Ishikawa (cell line): ENCODE data around the gene KLHL33.

Experiments used
- CEBPB ChIP-seq: IDR thresholded peaks from 2 replicates; pipeline ENCODE4 v1.6.1; 2012
- CREB1 ChIP-seq: IDR thresholded peaks from 2 replicates; pipeline ENCODE4 v1.6.1; 2012; ENCODE audit warnings: low read depth
- EGR1 ChIP-seq: IDR thresholded peaks from 2 replicates; pipeline ENCODE4 v1.6.1; 2012
- EP300 ChIP-seq: IDR thresholded peaks from 2 replicates; pipeline ENCODE4 v1.6.1; 2012; ENCODE audit warnings: borderline replicate concordance
- FOXM1 ChIP-seq: IDR thresholded peaks from 2 replicates; pipeline ENCODE4 v1.6.1; 2012; ENCODE audit warnings: low read depth, borderline replicate concordance
- NFIC ChIP-seq: IDR thresholded peaks from 2 replicates; pipeline ENCODE4 v1.6.1; 2012
- RAD21 ChIP-seq: IDR thresholded peaks from 2 replicates; pipeline ENCODE4 v1.6.1; 2012; ENCODE audit warnings: low read depth
- TAF1 ChIP-seq: IDR thresholded peaks from 2 replicates; pipeline ENCODE4 v1.6.1; 2012; ENCODE audit warnings: low read depth, mild to moderate bottlenecking
- TCF12 ChIP-seq: IDR thresholded peaks from 2 replicates; pipeline ENCODE4 v1.6.1; 2012; ENCODE audit warnings: low read depth
- TEAD4 ChIP-seq: IDR thresholded peaks from 2 replicates; pipeline ENCODE4 v1.6.1; 2012
- USF1 ChIP-seq: IDR thresholded peaks from 2 replicates; pipeline ENCODE4 v1.6.1; 2012
- YY1 ChIP-seq: IDR thresholded peaks from 2 replicates; pipeline ENCODE4 v1.6.1; 2012; ENCODE audit warnings: low read depth
- ZBTB7A ChIP-seq: IDR thresholded peaks from 2 replicates; pipeline ENCODE4 v1.6.1; 2012; ENCODE audit warnings: low read depth
- TF ChIP-seq, protein P1 (sequence below): IDR thresholded peaks from 2 replicates; pipeline ENCODE4 v1.6.1; 2012
- TF ChIP-seq, protein P2 (sequence below): IDR thresholded peaks from 2 replicates; pipeline ENCODE4 v1.6.1; 2012; ENCODE audit warnings: low read depth, mild to moderate bottlenecking

The KLHL33 gene

GRCh38 chr14:20436363-20436755 lies 393 bp upstream of the KLHL33 start:
- TF ChIP-seq RAD21: no peak
- no peak for TF ChIP-seq EGR1
- TF ChIP-seq, protein P1, sequence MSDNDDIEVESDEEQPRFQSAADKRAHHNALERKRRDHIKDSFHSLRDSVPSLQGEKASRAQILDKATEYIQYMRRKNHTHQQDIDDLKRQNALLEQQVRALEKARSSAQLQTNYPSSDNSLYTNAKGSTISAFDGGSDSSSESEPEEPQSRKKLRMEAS: peak; percentile 15; the same call in 1 of the 2 replicates
- no peak for TF ChIP-seq NFIC
- no peak; the same call in 1 of the 2 replicates for TF ChIP-seq EP300
- no peak for TF ChIP-seq YY1
- TF ChIP-seq TCF12: no peak

DNA sequence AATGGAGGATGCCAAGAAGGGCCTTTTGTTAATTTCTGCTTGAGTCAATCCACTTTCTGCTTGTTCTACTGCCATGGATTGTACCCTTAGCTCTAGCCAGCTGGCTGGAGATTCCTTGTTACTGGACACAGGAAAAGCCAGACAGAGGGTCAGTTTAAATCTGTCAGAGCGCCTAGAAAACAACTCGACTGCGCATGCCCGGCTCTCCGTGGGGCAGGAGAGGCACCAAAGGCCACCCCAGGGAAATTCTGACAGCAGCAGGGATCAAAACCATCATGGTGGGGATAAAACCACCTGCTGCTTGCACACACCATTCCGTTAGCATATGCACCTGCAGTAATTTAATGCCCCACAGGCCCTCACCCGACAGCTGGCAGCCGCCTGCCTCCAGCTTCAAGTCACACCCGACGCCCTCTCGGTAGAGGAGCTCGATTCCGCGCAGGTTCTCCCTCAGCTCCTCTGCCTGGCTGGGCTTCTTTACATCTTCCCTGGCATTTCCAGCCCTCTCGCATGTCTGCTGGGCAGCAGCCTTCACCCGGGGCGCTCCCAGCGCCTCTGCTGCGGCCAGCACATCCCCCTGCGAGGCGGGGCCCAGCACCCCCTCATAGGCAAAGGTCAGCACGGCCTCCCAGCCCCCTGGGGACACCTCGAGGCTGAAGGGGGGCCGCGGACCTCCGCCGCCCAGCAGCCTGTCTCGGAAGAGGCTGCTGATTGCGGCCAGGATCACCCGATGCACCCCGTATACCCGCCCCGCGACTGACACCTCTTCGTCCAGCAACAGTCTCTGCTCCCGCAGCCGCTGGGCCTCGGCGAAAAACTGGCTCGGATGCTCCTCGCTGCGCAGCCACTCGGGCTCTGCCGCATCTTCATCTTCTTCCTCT lies 1.0 kb downstream of the KLHL33 start:
- TF ChIP-seq CEBPB (no peak), TCF12 (no peak)

DNA sequence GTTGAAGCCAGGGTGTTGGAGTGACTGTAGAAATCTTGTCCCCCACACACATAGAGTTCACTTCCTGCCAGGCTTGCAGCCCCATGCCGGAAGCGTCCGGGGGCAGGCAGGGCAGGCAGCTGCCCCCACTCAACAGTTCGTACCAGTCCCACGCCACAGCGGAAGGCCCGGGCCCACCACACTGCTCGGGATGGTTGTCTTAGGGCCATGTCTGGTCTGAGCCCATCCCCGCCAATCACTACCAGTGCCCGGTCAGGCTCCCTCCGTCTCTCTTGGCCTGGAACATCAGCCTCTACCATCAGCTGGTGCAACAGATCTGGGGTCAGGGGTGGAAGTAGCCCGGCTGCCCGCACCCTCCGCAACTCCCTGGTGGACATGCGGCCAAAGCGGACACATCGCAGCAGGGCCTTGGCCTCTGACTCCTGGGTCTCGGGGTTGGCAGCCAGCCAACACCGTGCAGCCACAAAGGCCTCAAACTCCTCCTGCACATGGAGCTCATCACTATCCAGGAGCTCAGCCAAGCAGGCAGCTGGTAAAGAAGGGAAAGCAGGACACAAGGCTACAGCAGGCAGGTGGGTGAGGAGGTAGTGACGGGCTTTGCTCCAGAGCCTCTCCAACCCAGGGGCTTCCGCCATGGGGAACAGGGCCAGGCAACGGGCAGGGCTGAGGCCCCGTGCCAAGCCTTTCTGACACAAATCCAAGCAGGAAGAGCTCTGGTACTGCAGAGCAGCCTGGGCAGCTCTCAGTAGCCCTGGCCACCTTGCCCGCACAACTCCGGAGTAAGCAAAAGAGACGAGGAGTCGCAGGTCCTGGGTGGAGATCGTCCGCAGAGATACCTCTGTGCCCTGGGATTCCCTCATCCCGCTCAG lies 5.9 kb downstream of the KLHL33 start:
- peak; percentile 48; the same call in 1 of the 2 replicates for TF ChIP-seq NFIC
- no peak for TF ChIP-seq FOXM1

DNA sequence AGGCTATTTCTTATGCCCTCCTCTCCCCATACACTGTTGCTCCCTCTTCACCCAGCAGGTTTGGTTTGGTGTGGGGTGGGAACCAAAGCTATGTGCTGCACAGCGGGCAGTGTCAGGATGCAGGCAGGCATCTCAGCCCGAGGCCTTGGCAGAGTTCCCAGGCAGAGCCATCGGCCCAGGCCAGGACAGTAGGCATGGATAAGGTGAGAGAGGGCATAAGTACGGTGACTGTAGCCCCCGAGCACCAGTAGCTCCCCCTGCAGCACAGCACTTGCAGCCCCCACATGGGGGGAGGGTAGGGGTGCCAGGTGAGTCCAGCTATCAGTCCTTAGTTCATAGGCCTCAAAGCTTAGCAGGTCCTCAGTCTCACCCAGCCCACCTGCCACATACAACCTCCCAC lies 7.2 kb downstream of the KLHL33 start:
- TF ChIP-seq TCF12 (no peak), EGR1 (no peak), TEAD4 (no peak), CEBPB (no peak), NFIC (no peak)

- TF ChIP-seq RAD21: no peak
- no peak for TF ChIP-seq FOXM1
These were observed 8.0 kb downstream of the KLHL33 start for GRCh38 chr14:20428010-20428365.

DNA sequence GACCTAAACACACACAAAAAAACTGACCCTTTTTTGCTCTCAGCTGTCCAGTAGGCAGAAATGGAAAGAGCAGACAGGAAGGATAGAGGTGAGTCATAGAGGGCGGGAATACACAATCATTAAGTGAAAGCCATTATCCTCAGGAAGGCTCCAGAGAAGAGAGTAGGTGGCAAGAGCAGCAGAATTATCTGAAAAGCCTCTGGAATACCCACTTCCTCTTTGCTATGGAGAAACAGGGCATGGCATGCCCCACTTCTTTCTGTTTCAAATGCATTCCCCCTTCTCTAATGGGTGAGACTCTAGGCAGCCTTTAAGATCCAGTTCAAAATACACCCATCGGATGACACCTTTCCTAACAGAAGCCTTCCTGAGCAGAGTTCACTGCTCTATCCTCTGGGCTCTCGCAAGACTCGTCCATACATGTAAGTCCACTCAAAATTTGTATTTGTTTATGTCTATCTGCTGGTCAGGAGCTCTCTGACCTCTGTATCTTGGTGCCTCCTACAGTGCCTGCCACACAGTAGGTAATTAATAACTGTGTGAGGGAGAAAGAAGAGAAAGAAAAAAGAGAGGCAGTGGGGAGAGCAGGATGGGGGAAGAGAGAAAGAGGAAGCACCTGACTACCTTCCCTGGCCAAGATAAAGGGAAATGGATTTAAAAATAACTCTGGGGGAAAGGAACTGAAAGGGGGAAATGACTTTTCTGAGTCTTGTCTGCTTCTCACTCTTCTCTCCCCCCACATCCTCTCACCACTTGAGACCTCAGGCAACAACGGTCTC lies 8.5 kb downstream of the KLHL33 start:
- no peak for TF ChIP-seq TCF12
- no peak for TF ChIP-seq USF1
- TF ChIP-seq, protein P1: no peak
- TF ChIP-seq NFIC: no peak
- TF ChIP-seq CREB1: no peak
- TF ChIP-seq CEBPB: no peak
- no peak for TF ChIP-seq FOXM1
- TF ChIP-seq, protein P2, sequence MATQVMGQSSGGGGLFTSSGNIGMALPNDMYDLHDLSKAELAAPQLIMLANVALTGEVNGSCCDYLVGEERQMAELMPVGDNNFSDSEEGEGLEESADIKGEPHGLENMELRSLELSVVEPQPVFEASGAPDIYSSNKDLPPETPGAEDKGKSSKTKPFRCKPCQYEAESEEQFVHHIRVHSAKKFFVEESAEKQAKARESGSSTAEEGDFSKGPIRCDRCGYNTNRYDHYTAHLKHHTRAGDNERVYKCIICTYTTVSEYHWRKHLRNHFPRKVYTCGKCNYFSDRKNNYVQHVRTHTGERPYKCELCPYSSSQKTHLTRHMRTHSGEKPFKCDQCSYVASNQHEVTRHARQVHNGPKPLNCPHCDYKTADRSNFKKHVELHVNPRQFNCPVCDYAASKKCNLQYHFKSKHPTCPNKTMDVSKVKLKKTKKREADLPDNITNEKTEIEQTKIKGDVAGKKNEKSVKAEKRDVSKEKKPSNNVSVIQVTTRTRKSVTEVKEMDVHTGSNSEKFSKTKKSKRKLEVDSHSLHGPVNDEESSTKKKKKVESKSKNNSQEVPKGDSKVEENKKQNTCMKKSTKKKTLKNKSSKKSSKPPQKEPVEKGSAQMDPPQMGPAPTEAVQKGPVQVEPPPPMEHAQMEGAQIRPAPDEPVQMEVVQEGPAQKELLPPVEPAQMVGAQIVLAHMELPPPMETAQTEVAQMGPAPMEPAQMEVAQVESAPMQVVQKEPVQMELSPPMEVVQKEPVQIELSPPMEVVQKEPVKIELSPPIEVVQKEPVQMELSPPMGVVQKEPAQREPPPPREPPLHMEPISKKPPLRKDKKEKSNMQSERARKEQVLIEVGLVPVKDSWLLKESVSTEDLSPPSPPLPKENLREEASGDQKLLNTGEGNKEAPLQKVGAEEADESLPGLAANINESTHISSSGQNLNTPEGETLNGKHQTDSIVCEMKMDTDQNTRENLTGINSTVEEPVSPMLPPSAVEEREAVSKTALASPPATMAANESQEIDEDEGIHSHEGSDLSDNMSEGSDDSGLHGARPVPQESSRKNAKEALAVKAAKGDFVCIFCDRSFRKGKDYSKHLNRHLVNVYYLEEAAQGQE: no peak
- no peak for TF ChIP-seq EP300

DNA sequence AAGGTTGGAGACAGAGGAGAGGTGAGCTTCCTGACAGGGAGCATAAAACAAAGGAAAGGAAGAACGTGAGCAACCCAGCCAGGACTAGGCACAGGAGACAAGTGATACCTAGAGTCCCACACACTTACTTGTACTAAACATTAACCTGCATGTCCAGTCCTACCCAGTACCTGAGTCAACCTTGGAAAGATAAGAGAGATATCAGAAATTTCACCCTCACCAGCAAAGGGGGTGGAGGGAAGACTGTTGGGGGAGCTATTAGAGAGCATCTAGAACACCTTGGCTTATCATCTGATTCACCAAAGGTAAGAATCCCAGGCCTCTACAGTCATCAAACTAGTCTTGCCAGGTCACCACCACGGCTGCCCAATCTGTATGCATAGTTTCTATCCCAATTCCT lies 11.1 kb downstream of the KLHL33 start:
- TF ChIP-seq, protein P1: no peak

DNA sequence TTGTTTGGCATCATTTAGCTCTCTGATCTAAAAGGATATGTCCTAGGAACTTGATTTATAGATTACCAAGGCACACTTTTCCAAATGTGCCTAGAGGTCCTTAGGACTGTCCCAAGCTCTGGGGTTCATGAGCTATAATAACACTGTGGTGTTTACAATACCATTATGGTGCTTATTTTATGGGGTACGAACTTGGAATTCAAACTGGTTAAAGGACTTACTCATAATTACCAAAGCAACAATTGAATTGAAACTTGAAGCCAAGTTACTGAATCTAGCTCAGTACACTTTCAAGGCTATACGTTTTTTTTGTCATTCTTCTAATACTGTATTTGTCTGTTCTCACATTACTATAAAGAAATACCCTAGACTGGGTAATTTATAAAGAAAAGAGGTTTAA lies 13.1 kb downstream of the KLHL33 start:
- no peak for TF ChIP-seq TEAD4
- TF ChIP-seq, protein P1: no peak
- no peak for TF ChIP-seq ZBTB7A
- TF ChIP-seq, protein P2: no peak
- TF ChIP-seq YY1: no peak
- no peak for TF ChIP-seq TCF12
- no peak for TF ChIP-seq TAF1
- TF ChIP-seq EP300: no peak
- TF ChIP-seq EGR1: no peak
- no peak for TF ChIP-seq CEBPB
- TF ChIP-seq CREB1: no peak
- TF ChIP-seq USF1: no peak
